ENCODE results near the gene MAST4.

DNA sequence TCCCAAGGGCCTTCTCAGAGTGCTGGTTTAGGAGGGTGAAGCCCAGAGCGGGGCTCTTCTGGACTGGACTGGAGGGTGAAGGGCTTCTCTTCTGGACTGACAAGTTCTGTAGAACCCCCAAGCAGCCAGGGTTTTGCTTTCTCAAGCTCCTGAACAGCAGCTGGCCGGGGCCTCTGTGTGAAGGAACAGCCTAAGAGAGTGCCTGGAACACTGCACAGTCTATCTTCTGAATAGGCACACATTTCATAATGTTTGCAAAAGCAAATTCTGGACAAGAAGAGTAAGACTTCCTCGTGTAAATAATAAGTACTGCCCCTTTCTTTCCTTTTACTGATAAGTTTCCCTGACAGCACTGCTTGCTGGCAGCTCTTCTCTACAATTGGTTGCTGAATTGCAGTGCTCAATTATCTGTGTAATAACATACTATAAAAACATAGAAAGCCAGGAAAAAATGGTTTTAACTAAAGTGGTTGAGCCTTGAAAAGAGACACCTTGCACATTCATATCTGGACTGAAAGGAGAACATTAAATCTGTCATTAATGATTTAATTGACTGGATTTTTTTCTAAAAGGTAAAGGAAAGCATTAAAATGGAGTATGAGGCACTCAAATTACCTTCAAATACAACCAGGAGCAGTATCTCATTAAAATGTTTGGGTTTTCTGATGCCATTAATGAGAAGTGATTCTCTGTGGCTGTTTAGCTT is 20.5 kb downstream of the MAST4 start:
- TF ChIP-seq TFAP4 (IDR thresholded peaks at IDR 0.05; ENCODE audit: borderline replicate concordance, low read depth): no peak
- TF ChIP-seq ESRRA (CRISPR knock-in tag; IDR thresholded peaks at IDR 0.05; ENCODE audit: low read depth): no peak

Measured in HepG2 (cell line).